ENCODE data around the gene CLSTN2. TPM values are rescaled to one million over a fixed set of nuclear protein-coding genes. Genes with fewer than 3 reads are reported as not detected.

CLSTN2 gene
- total and polyA plus RNA-seq, 2 of the 13 experiments (the other 11 are each of a cell fraction or from before 2014, with no cell fraction given) = not detected

GRCh38 chr3:140541975-140542653, 607.1 kb downstream of the CLSTN2 start:
- Histone ChIP-seq H3K4me3 (replicated peaks in 1 of 3; ENCODE audit: insufficient read depth in 1 of 3, low read depth in 2 of 3, low read length in 3 of 3) (no peak overlapping the region), H3K4me2 (ENCODE audit: low read depth, low read length) (no peak overlapping the region), H3K79me2 (ENCODE audit: insufficient read depth, low read length) (no peaks in the 10 kb centered on the region), H3K27me3 (ENCODE audit: control insufficient read depth in 1 of 2, insufficient read depth in 2 of 2, low read length in 2 of 2) (peaks cover 0 to 2% of the 10 kb centered on the region in 2 experiments; a peak in 1 of 5 replicates), H3K27ac (ENCODE audit: extremely low read length, insufficient read depth, low read length) (no peak overlapping the region), H2AFZ (ENCODE audit: low read length) (no peak overlapping the region), H3K4me1 (ENCODE audit: insufficient read depth, low read length) (no peaks in the 10 kb centered on the region), H4K20me1 (ENCODE audit: insufficient read depth, low read length) (no peaks in the 10 kb centered on the region), H3K9me3 (ENCODE audit: low read length) (no peaks in the 10 kb centered on the region), H3K36me3 (replicated peaks in 1 of 2; ENCODE audit: control insufficient read depth in 1 of 2, insufficient read depth in 2 of 2, low read length in 2 of 2) (no peaks in the 10 kb centered on the region), H3K9ac (ENCODE audit: insufficient read depth, low read depth, low read length) (no peak overlapping the region)
- DNase-seq (ENCODE audit: low spot score) (no peak), ATAC-seq (no peak), FAIRE-seq (no peak)
- in situ Hi-C loops (cut with HindIII; ENCODE audit: extremely low pct_ligation_motif_present, low pct_unique_long_range_greater_than_20kb) = no loop called here
- BruUV-seq (replicated peaks) = no TSS peak
- intact Hi-C loops (cut with micrococcal nuclease; ENCODE audit: unreplicated experiment) = no loop called here
- TF ChIP-seq ZBTB42 (CRISPR knock-in tag; IDR thresholded peaks at IDR 0.05) (no peak), ZNF567 (CRISPR knock-in tag; IDR thresholded peaks at IDR 0.05; ENCODE audit: borderline replicate concordance) (no peak), ZC3H13 (CRISPR knock-in tag; IDR thresholded peaks at IDR 0.05) (no peak), SSRP1 (CRISPR knock-in tag; IDR thresholded peaks at IDR 0.05) (no peak), ZFY (CRISPR knock-in tag; IDR thresholded peaks at IDR 0.05) (no peak)
- POLR2A ChIA-PET = no interaction called here
- WGBS (ENCODE audit: low lambda C conversion rate) = 7% methylated on average over 1 of the region's 1 CpG
- CTCF ChIA-PET (ENCODE audit: low intra/inter-chr PET ratio, low total read pairs) = no interaction called here

- no peaks in the 10 kb centered on the region for H3K27me3 ChIP-seq (ENCODE audit: control insufficient read depth in 1 of 2, insufficient read depth in 2 of 2, low read length in 2 of 2)
- intact Hi-C loops (cut with micrococcal nuclease; ENCODE audit: unreplicated experiment) = no loop called here
- 26% methylated on average over 1 of the region's 1 CpG for WGBS (ENCODE audit: low lambda C conversion rate)
- H3K27ac ChIP-seq (ENCODE audit: extremely low read length, insufficient read depth, low read length) = no peak overlapping the region
- no peaks in the 10 kb centered on the region for H4K20me1 ChIP-seq (ENCODE audit: insufficient read depth, low read length)
- no peaks in the 10 kb centered on the region for H3K36me3 ChIP-seq (replicated peaks in 1 of 2; ENCODE audit: control insufficient read depth in 1 of 2, insufficient read depth in 2 of 2, low read length in 2 of 2)
- no peak for TF ChIP-seq NRL (CRISPR knock-in tag; IDR thresholded peaks at IDR 0.05; ENCODE audit: borderline replicate concordance)
- in situ Hi-C loops (cut with HindIII; ENCODE audit: extremely low pct_ligation_motif_present, low pct_unique_long_range_greater_than_20kb) = no loop called here
- no peaks in the 10 kb centered on the region for H3K9me3 ChIP-seq (ENCODE audit: low read length)
- H3K79me2 ChIP-seq (ENCODE audit: insufficient read depth, low read length) = no peaks in the 10 kb centered on the region
- H3K9ac ChIP-seq (ENCODE audit: insufficient read depth, low read depth, low read length) = no peak overlapping the region
- ChIA-PET CTCF (ENCODE audit: low intra/inter-chr PET ratio, low total read pairs) (no interaction called here), POLR2A (no interaction called here)
- no peak for DNase-seq (ENCODE audit: low spot score)
- H3K4me3 ChIP-seq (replicated peaks in 1 of 3; ENCODE audit: insufficient read depth in 1 of 3, low read depth in 2 of 3, low read length in 3 of 3) = no peak overlapping the region
- H2AFZ ChIP-seq (ENCODE audit: low read length) = no peak overlapping the region
- ATAC-seq = no peak
- BruUV-seq (replicated peaks) = no TSS peak
- H3K4me1 ChIP-seq (ENCODE audit: insufficient read depth, low read length) = no peaks in the 10 kb centered on the region
- no peak for FAIRE-seq
- H3K4me2 ChIP-seq (ENCODE audit: low read depth, low read length) = no peak overlapping the region
Measured at GRCh38 chr3:140545197-140545596, 610.2 kb downstream of the CLSTN2 start.
